ENCODE data around the gene NPTX2.

- TF ChIP-seq, protein P1, sequence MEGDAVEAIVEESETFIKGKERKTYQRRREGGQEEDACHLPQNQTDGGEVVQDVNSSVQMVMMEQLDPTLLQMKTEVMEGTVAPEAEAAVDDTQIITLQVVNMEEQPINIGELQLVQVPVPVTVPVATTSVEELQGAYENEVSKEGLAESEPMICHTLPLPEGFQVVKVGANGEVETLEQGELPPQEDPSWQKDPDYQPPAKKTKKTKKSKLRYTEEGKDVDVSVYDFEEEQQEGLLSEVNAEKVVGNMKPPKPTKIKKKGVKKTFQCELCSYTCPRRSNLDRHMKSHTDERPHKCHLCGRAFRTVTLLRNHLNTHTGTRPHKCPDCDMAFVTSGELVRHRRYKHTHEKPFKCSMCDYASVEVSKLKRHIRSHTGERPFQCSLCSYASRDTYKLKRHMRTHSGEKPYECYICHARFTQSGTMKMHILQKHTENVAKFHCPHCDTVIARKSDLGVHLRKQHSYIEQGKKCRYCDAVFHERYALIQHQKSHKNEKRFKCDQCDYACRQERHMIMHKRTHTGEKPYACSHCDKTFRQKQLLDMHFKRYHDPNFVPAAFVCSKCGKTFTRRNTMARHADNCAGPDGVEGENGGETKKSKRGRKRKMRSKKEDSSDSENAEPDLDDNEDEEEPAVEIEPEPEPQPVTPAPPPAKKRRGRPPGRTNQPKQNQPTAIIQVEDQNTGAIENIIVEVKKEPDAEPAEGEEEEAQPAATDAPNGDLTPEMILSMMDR (IDR thresholded peaks at IDR 0.05) = no peak
- no peak for TF ChIP-seq POLR2A (IDR thresholded peaks at IDR 0.05; ENCODE audit: low read depth)
- no peak for TF ChIP-seq POLR2AphosphoS5 (IDR thresholded peaks at IDR 0.05)
Measured at GRCh38 chr7:98621573-98622482, 4.7 kb downstream of the NPTX2 start.
